Endothelial cell of umbilical vein (primary cell): Measurements from ENCODE around the gene TWIST2. TPM values are rescaled to one million over a fixed set of nuclear protein-coding genes. Genes with fewer than 3 reads are reported as not detected.

Experiments
- BruUV-seq: library from RNA; stranded (reverse); fragments of 400-500 nt; replicated peaks from 2 replicates; lab custom pipeline; 2021; lab: Mats Ljungman, UMichigan
- CTCF ChIA-PET: fragments of 300-600, 350-600 bp; sonication (Branson Sonifier 250); formaldehyde crosslinking; loops from one replicate; lab custom pipeline; 2021; ENCODE audit warnings: antibody characterized with exemption, inconsistent platforms; lab: Charles Lee
- POLR2A ChIA-PET: fragments of 300-600, 350-600 bp; sonication (Branson Sonifier 250); formaldehyde crosslinking; loops from one replicate; lab custom pipeline; 2021; ENCODE audit warnings: antibody characterized with exemption, inconsistent platforms; lab: Charles Lee
- DNase-seq: peaks from one replicate; pipeline ENCODE4 v3.0.0-alpha.2; 2011; ENCODE audit warnings: low read depth, low spot score
- FAIRE-seq: peaks from 2 replicates; lab custom pipeline; 2011; peaks lifted over from hg19 to GRCh38; lab: Jason Lieb, UNC
- H2AFZ ChIP-seq: 2 replicates; pipeline ENCODE4 v1.6.0; 2012; ENCODE audit warnings: low read depth, low read length, control low read depth, inconsistent platforms
- H3K27ac ChIP-seq: 2 replicates; pipeline ENCODE4 v1.5.1; 2011; ENCODE audit warnings: low read depth, mild to moderate bottlenecking, control low read depth, low read length, moderate library complexity; ENCODE audit not compliant: insufficient read depth
- H3K27me3 ChIP-seq, 2 experiments: 2 replicates each; pipeline versions ENCODE4 v1.6.0 to v1.6.1; 2011; ENCODE audit warnings: low read length in 2 of 2, mixed read lengths in 1 of 2; ENCODE audit not compliant: control insufficient read depth in 2 of 2, insufficient read depth in 2 of 2
- H3K36me3 ChIP-seq, 2 experiments: 2 replicates in 1 of 2; 3 replicates in 1 of 2; pipeline ENCODE4 v1.5.1; 2011; ENCODE audit warnings: low read length in 2 of 2, mild to moderate bottlenecking in 1 of 2, moderate library complexity in 1 of 2; ENCODE audit not compliant: control insufficient read depth in 2 of 2, insufficient read depth in 2 of 2; ENCODE audit errors: extremely low read depth in 1 of 2
- H3K4me1 ChIP-seq: 3 replicates; pipeline ENCODE4 v1.5.1; 2011; ENCODE audit warnings: mild to moderate bottlenecking, low read length; ENCODE audit not compliant: control insufficient read depth, insufficient read depth; ENCODE audit errors: extremely low read depth
- H3K4me2 ChIP-seq: 2 replicates; pipeline ENCODE4 v1.6.1; 2011; ENCODE audit warnings: low read length, control low read depth, mixed read lengths; ENCODE audit not compliant: insufficient read depth
- H3K4me3 ChIP-seq, 3 experiments: fragments of 200-600 bp in 1 of 3; sonication (generic), shearing (Covaris generic) in 1 of 3; replicated peaks in 1 of 3; 2 replicates each; pipeline ENCODE4 v1.5.1; 2011 to 2016; ENCODE audit warnings: control low read depth in 3 of 3, low read length in 3 of 3, mild to moderate bottlenecking in 2 of 3, inconsistent platforms in 1 of 3, low read depth in 1 of 3, moderate library complexity in 1 of 3; ENCODE audit not compliant: insufficient read depth in 1 of 3
- H3K79me2 ChIP-seq: 2 replicates; pipeline ENCODE4 v1.6.0; 2012; ENCODE audit warnings: low read length, inconsistent platforms; ENCODE audit not compliant: control insufficient read depth, insufficient read depth
- H3K9ac ChIP-seq: replicated peaks from 2 replicates; pipeline ENCODE3; 2011; ENCODE audit warnings: low read length, control low read depth; ENCODE audit not compliant: insufficient read depth; ENCODE audit errors: extremely low read depth
- H3K9me1 ChIP-seq: replicated peaks from 3 replicates; pipeline ENCODE4 v1.6.0; 2011; ENCODE audit warnings: mild to moderate bottlenecking, low read length; ENCODE audit not compliant: control insufficient read depth, insufficient read depth; ENCODE audit errors: extremely low read depth
- H3K9me3 ChIP-seq: replicated peaks from 2 replicates; pipeline ENCODE4 v1.5.1; 2012; ENCODE audit warnings: low read length, inconsistent platforms; ENCODE audit not compliant: control insufficient read depth, insufficient read depth
- H4K20me1 ChIP-seq: replicated peaks from 2 replicates; pipeline ENCODE3; 2011; ENCODE audit warnings: mild to moderate bottlenecking, low read length; ENCODE audit not compliant: control insufficient read depth, insufficient read depth; ENCODE audit errors: extremely low read depth
- EZH2 ChIP-seq: IDR thresholded peaks from 2 replicates; pipeline ENCODE4 v1.6.1; 2012; ENCODE audit warnings: borderline replicate concordance, low read depth, mild to moderate bottlenecking, moderate library complexity, low read length, inconsistent platforms; ENCODE audit not compliant: severe bottlenecking
- FOS ChIP-seq: IDR thresholded peaks from 2 replicates; pipeline ENCODE4 v1.6.1; 2011; ENCODE audit warnings: mild to moderate bottlenecking, low read length, moderate library complexity, borderline replicate concordance; ENCODE audit not compliant: insufficient read depth
- GATA2 ChIP-seq: IDR thresholded peaks from 2 replicates; pipeline ENCODE4 v1.7.0; 2011; ENCODE audit warnings: low read depth, mild to moderate bottlenecking, moderate library complexity, mixed read lengths, low read length; ENCODE audit not compliant: insufficient read length, insufficient read depth
- JUN ChIP-seq: IDR thresholded peaks from 2 replicates; pipeline ENCODE4 v1.6.1; 2011; ENCODE audit warnings: borderline replicate concordance, low read depth; ENCODE audit not compliant: insufficient read length, insufficient read depth
- MYC ChIP-seq: IDR thresholded peaks from one replicate; pipeline ENCODE4 v1.6.1; 2011; ENCODE audit warnings: mild to moderate bottlenecking, low read depth, low read length
- POLR2A ChIP-seq: IDR thresholded peaks from 2 replicates; pipeline ENCODE4 v1.6.1; 2012; ENCODE audit warnings: low read depth, mild to moderate bottlenecking, control low read depth, low read length
- POLR2AphosphoS5 ChIP-seq: IDR thresholded peaks from 2 replicates; pipeline ENCODE4 v1.6.1; 2012; ENCODE audit warnings: low read depth, mild to moderate bottlenecking, control low read depth, low read length, moderate library complexity; ENCODE audit not compliant: insufficient read depth
- dilution Hi-C: fragments of 300-500 bp; cut with MboI; formaldehyde crosslinking; loops from one replicate; pipeline ENCODE4 v1.15.0; 2019; ENCODE audit warnings: low sequenced_read_pairs; ENCODE audit not compliant: extremely low pct_ligation_motif_present
- intact Hi-C: fragments of 100-400 bp; cut with micrococcal nuclease; formaldehyde crosslinking; loops from one replicate; pipeline ENCODE4 v1.10.0; 2022
- polyA plus RNA-seq, 4 experiments: library from polyadenylated mRNA; depleted of rRNA in 3 of 4; stranded (reverse) in 3 of 4; unstranded in 1 of 4; fragments of >200 nt; gene quantifications; 2 replicates each; pipeline versions ENCODE4 v1.2.1 to v1.2.3, GENCODE V29; 2011 to 2012; ENCODE audit warnings: missing spikeins in 1 of 4
- total RNA-seq: library from RNA; stranded (reverse); gene quantifications from 2 replicates; pipeline ENCODE4 v1.2.3, GENCODE V29; 2021
- TF ChIP-seq, protein P1 (sequence below): IDR thresholded peaks from 2 replicates; pipeline ENCODE4 v1.6.1; 2011; ENCODE audit not compliant: insufficient read depth, insufficient read length
- TF ChIP-seq, protein P2 (sequence below), 2 donors: IDR thresholded peaks; 1 replicate in 1 of 2; 2 replicates in 1 of 2; pipeline ENCODE4 v1.5.1; 2011; ENCODE audit warnings: low read length in 2 of 2, mild to moderate bottlenecking in 2 of 2, moderate library complexity in 2 of 2, control low read depth in 1 of 2, inconsistent platforms in 1 of 2, low read depth in 1 of 2; ENCODE audit not compliant: insufficient read depth in 1 of 2; ENCODE audit errors: extremely low read depth in 1 of 2

The TWIST2 gene
- total and polyA plus RNA-seq, 2 donors (not counting 3 experiments of a cell fraction or from before 2014, with no cell fraction given), result 2.3 to 3.4 TPM

DNA sequence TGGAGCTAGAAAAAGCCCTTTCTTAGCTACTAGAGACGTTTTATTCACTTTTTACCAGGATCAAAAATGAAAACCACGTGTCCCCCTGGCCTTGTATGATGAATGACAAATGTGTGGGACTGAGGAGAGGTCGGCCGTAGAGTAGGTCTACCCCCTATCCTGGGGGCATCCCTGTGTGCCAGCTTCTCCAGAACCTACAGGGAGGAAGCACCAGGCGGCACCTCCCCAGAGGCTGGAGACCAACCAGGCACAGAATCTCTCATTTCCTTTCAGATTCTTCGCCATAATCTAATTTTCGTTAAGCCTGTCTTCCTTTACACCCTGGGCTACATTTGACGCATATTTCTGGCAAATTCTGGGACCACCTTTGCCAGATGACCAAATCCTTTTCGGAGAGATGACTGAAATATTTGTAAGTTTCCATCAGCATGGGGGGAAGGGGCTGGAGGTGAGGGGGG lies 15.9 kb downstream of the TWIST2 start:
- TF ChIP-seq FOS (no peak), POLR2A (no peak), GATA2 (no peak), EZH2 (no peak), POLR2AphosphoS5 (no peak), MYC (no peak), JUN (no peak)
- TF ChIP-seq, protein P1, sequence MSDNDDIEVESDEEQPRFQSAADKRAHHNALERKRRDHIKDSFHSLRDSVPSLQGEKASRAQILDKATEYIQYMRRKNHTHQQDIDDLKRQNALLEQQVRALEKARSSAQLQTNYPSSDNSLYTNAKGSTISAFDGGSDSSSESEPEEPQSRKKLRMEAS, result no peak
- TF ChIP-seq, protein P2, sequence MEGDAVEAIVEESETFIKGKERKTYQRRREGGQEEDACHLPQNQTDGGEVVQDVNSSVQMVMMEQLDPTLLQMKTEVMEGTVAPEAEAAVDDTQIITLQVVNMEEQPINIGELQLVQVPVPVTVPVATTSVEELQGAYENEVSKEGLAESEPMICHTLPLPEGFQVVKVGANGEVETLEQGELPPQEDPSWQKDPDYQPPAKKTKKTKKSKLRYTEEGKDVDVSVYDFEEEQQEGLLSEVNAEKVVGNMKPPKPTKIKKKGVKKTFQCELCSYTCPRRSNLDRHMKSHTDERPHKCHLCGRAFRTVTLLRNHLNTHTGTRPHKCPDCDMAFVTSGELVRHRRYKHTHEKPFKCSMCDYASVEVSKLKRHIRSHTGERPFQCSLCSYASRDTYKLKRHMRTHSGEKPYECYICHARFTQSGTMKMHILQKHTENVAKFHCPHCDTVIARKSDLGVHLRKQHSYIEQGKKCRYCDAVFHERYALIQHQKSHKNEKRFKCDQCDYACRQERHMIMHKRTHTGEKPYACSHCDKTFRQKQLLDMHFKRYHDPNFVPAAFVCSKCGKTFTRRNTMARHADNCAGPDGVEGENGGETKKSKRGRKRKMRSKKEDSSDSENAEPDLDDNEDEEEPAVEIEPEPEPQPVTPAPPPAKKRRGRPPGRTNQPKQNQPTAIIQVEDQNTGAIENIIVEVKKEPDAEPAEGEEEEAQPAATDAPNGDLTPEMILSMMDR (IDR thresholded peaks at IDR 0.05; ENCODE audit: extremely low read depth in 1 of 2, insufficient read depth in 1 of 2, low read depth in 1 of 2, low read length in 2 of 2), result no peak
- Histone ChIP-seq H3K79me2 (no peaks in the 10 kb centered on the region), H3K36me3 (no peaks in the 10 kb centered on the region), H3K9me1 (no peaks in the 10 kb centered on the region), H2AFZ (peak overlapping the region; percentile 41), H3K9ac (peak overlapping the region; percentile 75), H3K9me3 (no peaks in the 10 kb centered on the region), H3K27ac (peak overlapping the region; percentile 92), H4K20me1 (no peaks in the 10 kb centered on the region), H3K4me2 (no peak overlapping the region), H3K27me3 (no peaks in the 10 kb centered on the region), H3K4me3 (no peak overlapping the region), H3K4me1 (peaks cover 19% of the 10 kb centered on the region)
- FAIRE-seq (peak; percentile 8), DNase-seq (no peak)
- POLR2A ChIA-PET, result no interaction called here
- CTCF ChIA-PET, result interaction anchor here (0.6 to 1.7 kb wide), 3 partner anchors 16 to 335 kb away, joined by 3 to 4 read pairs (median 4); partner anchors contain the start of gene TWIST2
- dilution Hi-C loops (no loop called here), intact Hi-C loops (loop anchor here (1.0 to 5.0 kb wide), 5 partner anchors 16 to 539 kb away; partner anchors contain the start of gene HDAC4)
- BruUV-seq, result TSS peak; percentile 28
